Stimulated activated naive CD8-positive, alpha-beta T cell treated with anti-CD3 and anti-CD28 coated beads, Interleukin-15, Interleukin-2, amounts not matched to agents 100 ng/mL and 50 ng/mL, for 24 hours (primary cell): ENCODE results near the gene DOCK10.

ENCODE experiments used
- H3K27ac Mint-ChIP-seq: one replicate; pipeline ENCODE4 v1.8.0; 2021; ENCODE audit warnings: mild to moderate bottlenecking, mixed read lengths
- H3K27me3 Mint-ChIP-seq: one replicate; pipeline ENCODE4 v1.8.0; 2021; ENCODE audit warnings: mixed read lengths
- H3K36me3 Mint-ChIP-seq: one replicate; pipeline ENCODE4 v1.8.0; 2021; ENCODE audit warnings: low read depth, mixed read lengths
- H3K4me1 Mint-ChIP-seq: one replicate; pipeline ENCODE4 v1.8.0; 2021; ENCODE audit warnings: low read depth, mixed read lengths
- H3K4me3 Mint-ChIP-seq: one replicate; pipeline ENCODE4 v1.8.0; 2021; ENCODE audit warnings: mild to moderate bottlenecking, mixed read lengths
- H3K9me3 Mint-ChIP-seq: one replicate; pipeline ENCODE4 v1.8.0; 2021; ENCODE audit warnings: mixed read lengths

DOCK10 gene

GRCh38 chr2:224802407-224802806, 239.9 kb downstream of the DOCK10 start:
- Mint-ChIP-seq H3K36me3 (peaks cover 88% of the 10 kb centered on the region), H3K27me3 (no peaks in the 10 kb centered on the region), H3K4me1 (no peaks in the 10 kb centered on the region), H3K4me3 (no peak overlapping the region), H3K27ac (peak overlapping the region; percentile 55), H3K9me3 (no peaks in the 10 kb centered on the region)

- H3K9me3 Mint-ChIP-seq, result no peaks in the 10 kb centered on the region
- H3K4me3 Mint-ChIP-seq, result no peak overlapping the region
- H3K4me1 Mint-ChIP-seq, result no peaks in the 10 kb centered on the region
- no peaks in the 10 kb centered on the region for H3K27me3 Mint-ChIP-seq
- peak overlapping the region; percentile 36 for H3K27ac Mint-ChIP-seq
- peaks cover 90% of the 10 kb centered on the region for H3K36me3 Mint-ChIP-seq
Observed at GRCh38 chr2:224801360-224801759, 240.9 kb downstream of the DOCK10 start.

DNA sequence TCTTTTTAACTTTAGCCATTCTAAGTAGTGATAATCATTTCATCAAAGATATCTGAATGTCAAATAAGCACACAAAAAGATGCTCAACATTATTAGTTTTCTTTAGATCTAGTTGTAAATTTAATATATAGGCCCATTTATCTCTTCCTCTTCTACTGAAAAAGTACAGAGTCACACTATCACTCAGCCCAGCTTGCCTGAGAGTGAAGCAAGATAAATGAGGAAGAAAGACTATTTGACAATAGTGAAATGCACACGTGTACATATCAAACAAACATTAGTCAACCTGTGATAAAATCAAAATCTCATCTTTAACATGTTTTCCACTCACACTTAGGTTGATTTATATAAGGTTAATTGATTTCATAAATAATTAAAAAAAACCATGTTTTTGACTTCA, 242.6 kb downstream of the DOCK10 start:
- Mint-ChIP-seq H3K4me1 (no peaks in the 10 kb centered on the region), H3K36me3 (peaks cover 90% of the 10 kb centered on the region), H3K27me3 (no peaks in the 10 kb centered on the region), H3K4me3 (no peak overlapping the region), H3K9me3 (no peaks in the 10 kb centered on the region), H3K27ac (no peak overlapping the region)

DNA sequence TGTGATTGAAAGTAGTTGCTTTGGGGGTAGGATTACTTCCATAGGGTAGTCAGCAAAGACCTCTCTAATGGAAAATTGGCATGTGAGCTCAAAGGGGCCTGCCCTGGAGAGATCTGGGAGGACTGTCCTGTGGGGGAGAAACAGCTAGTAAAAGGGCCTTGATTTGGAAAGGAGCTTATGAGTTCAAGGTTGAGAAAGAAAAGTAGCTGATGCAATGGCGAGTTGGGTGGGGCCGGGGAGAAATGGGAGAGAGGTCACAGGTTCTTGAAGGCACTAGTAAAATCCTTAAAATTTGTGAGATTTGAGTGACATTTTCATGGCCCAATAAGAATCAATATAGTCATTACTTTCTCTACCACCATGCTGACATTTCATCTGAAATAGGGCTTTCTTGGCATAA, 244.1 kb downstream of the DOCK10 start:
- Mint-ChIP-seq H3K27ac (peak overlapping the region; percentile 79), H3K4me1 (no peaks in the 10 kb centered on the region), H3K27me3 (no peaks in the 10 kb centered on the region), H3K4me3 (no peak overlapping the region), H3K9me3 (no peaks in the 10 kb centered on the region), H3K36me3 (peaks cover 90% of the 10 kb centered on the region)

GRCh38 chr2:224796695-224797305, 245.5 kb downstream of the DOCK10 start:
- no peak overlapping the region for H3K27ac Mint-ChIP-seq
- no peaks in the 10 kb centered on the region for H3K9me3 Mint-ChIP-seq
- no peak overlapping the region for H3K4me3 Mint-ChIP-seq
- no peaks in the 10 kb centered on the region for H3K4me1 Mint-ChIP-seq
- peaks cover 84% of the 10 kb centered on the region for H3K36me3 Mint-ChIP-seq
- H3K27me3 Mint-ChIP-seq, result no peaks in the 10 kb centered on the region

DNA sequence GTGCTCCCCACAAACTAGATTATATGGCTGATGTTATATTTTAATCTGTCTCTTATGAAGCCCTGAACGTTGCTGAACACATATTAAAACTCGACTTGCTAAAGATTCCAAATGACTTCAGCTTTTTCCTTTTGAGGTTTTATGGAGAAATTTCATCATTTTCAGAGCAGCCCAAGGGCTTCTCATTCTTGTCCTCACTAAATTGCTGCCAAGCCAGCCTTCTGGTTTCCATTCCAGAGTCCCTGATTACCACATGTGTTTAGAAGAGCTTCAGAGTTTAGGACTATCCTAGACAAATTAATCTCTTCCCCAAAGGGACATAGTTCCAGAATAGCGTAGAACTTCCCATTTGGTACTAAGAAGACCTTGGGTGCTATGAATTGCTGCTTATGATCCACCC, 248.3 kb downstream of the DOCK10 start:
- peak overlapping the region; percentile 26 for H3K27ac Mint-ChIP-seq
- no peaks in the 10 kb centered on the region for H3K4me1 Mint-ChIP-seq
- H3K9me3 Mint-ChIP-seq, result no peaks in the 10 kb centered on the region
- peaks cover 80% of the 10 kb centered on the region for H3K36me3 Mint-ChIP-seq
- H3K4me3 Mint-ChIP-seq, result no peak overlapping the region
- no peaks in the 10 kb centered on the region for H3K27me3 Mint-ChIP-seq

DNA sequence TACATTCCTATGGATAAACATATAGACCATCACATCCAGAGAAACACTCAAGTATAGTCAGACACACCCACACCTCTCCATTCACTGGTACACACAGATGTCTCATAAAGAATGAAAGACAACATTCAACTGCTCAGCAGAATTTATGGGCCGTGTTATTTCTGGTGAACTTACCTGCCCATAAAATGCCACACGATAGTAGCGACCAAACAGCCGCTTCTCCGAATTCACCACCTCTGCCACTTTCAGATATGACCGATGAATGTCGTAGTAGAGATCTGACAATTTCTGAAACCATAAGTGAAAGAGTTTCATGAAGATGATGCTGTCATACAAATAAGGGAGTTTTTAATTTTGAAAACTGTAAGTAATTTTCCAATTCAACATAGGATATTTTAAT, 255.4 kb downstream of the DOCK10 start:
- peaks cover 73% of the 10 kb centered on the region for H3K36me3 Mint-ChIP-seq
- no peak overlapping the region for H3K4me3 Mint-ChIP-seq
- H3K9me3 Mint-ChIP-seq, result no peaks in the 10 kb centered on the region
- H3K27ac Mint-ChIP-seq, result peak overlapping the region; percentile 72
- H3K4me1 Mint-ChIP-seq, result peaks cover 7% of the 10 kb centered on the region
- H3K27me3 Mint-ChIP-seq, result no peaks in the 10 kb centered on the region

DNA sequence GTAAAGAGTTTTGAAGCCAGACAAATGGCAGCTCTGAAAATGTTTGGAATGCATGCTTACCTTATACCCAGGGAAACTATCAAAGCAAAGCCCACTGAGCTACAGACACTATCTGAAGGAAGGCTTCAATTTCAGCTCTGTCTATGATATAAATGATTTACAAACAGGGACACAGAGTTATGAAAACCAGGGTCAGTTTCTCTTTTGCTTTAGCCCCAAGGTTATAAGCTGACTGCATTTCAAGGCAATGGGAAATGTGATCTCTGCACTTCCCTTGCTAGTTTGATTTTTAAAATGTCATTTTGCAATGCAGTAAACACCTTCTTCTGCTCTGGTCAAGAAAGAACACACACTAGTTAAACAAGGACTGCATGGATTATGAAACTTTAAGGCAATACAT, 260.9 kb downstream of the DOCK10 start:
- Mint-ChIP-seq H3K36me3 (peaks cover 62% of the 10 kb centered on the region), H3K4me3 (no peak overlapping the region), H3K27me3 (no peaks in the 10 kb centered on the region), H3K4me1 (no peaks in the 10 kb centered on the region), H3K9me3 (no peaks in the 10 kb centered on the region), H3K27ac (peak overlapping the region; percentile 7)

DNA sequence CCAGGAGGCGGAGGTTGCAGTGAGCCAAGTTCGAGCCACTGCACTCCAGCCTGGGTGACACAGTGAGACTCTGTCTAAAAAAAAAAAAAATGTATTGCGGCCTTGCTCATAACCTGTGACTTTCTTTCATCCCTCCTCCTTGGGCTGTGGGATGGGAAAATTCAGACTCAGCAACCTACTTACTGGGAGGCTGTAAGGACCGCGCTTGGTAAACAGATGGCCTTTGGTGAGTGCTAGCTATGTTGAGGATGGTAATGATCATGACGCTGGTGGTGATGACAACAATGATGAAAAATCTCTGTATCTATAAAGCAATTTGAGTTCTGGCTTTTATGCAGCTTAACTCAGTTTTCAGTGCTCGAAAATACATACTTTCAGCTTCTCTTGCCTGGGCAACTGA, 261.4 kb downstream of the DOCK10 start:
- no peaks in the 10 kb centered on the region for H3K9me3 Mint-ChIP-seq
- H3K27ac Mint-ChIP-seq, result peak overlapping the region; percentile 58
- H3K27me3 Mint-ChIP-seq, result no peaks in the 10 kb centered on the region
- no peaks in the 10 kb centered on the region for H3K4me1 Mint-ChIP-seq
- no peak overlapping the region for H3K4me3 Mint-ChIP-seq
- peaks cover 65% of the 10 kb centered on the region for H3K36me3 Mint-ChIP-seq

DNA sequence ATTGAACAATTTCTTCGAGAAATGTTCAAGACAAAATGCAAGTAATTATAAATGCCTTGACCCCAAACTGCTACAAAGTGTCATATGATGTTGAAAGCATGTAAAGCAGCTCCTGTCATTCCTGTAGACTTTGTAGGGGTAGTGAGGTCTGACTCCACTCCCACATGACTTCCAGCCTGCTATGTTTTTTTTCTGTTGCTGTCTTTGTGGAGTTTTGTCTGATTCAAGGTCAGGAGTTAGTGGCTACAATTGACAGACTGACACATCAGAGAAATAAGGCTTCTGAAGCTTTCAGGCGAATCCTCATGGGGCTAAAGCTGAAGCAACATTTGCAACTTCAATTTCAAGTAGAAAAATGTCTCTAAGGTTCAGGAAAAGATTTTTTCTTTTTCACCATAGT, 262.2 kb downstream of the DOCK10 start:
- Mint-ChIP-seq H3K36me3 (peaks cover 64% of the 10 kb centered on the region), H3K9me3 (no peaks in the 10 kb centered on the region), H3K27ac (no peak overlapping the region), H3K4me3 (no peak overlapping the region), H3K4me1 (no peaks in the 10 kb centered on the region), H3K27me3 (no peaks in the 10 kb centered on the region)

DNA sequence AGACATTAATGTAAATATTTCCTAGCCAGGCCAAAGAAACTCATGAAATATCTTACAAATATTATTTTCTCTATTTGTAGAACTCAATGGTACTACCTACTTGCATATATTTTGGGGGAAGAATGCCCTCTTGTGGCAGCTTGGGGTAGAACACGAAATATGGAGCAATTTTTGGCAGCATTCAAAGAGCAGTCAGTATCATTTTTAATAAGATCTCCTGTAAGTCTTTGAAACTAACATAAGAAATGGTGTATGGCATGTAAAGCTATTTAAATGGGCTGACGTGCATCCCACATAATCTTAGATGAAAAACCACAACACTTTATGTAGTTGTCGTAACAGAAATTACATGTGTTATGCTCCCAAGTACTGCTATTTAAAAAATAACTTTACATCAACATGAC, 263.8 kb downstream of the DOCK10 start:
- H3K4me3 Mint-ChIP-seq, result no peak overlapping the region
- no peaks in the 10 kb centered on the region for H3K9me3 Mint-ChIP-seq
- no peak overlapping the region for H3K27ac Mint-ChIP-seq
- no peaks in the 10 kb centered on the region for H3K4me1 Mint-ChIP-seq
- H3K36me3 Mint-ChIP-seq, result peaks cover 63% of the 10 kb centered on the region
- H3K27me3 Mint-ChIP-seq, result no peaks in the 10 kb centered on the region

DNA sequence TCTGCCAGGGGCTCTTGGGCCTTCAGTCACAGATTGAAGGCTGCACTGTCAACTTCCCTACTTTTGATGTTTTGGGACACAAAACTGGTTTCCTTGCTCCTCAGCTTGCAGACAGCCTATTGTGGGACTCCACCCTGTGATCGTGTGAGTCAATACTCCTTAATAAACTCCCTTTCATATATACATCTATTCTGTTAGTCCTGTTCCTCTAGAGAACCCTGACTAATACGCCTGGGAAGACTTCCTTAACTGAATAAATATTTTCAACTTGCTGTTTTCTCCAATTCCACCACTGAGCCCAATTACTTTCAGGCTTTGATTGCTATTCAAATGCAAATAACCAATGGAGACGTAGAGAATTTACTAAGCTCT, 264.7 kb downstream of the DOCK10 start:
- H3K4me3 Mint-ChIP-seq, result no peak overlapping the region
- no peaks in the 10 kb centered on the region for H3K4me1 Mint-ChIP-seq
- no peaks in the 10 kb centered on the region for H3K27me3 Mint-ChIP-seq
- peak overlapping the region; percentile 28 for H3K27ac Mint-ChIP-seq
- H3K9me3 Mint-ChIP-seq, result no peaks in the 10 kb centered on the region
- H3K36me3 Mint-ChIP-seq, result peaks cover 65% of the 10 kb centered on the region

GRCh38 chr2:224776795-224777558, 265.3 kb downstream of the DOCK10 start:
- H3K27me3 Mint-ChIP-seq, result no peaks in the 10 kb centered on the region
- no peaks in the 10 kb centered on the region for H3K9me3 Mint-ChIP-seq
- peak overlapping the region; percentile 28 for H3K27ac Mint-ChIP-seq
- peaks cover 65% of the 10 kb centered on the region for H3K36me3 Mint-ChIP-seq
- no peaks in the 10 kb centered on the region for H3K4me1 Mint-ChIP-seq
- H3K4me3 Mint-ChIP-seq, result no peak overlapping the region

- Mint-ChIP-seq H3K36me3 (peaks cover 63% of the 10 kb centered on the region), H3K27me3 (no peaks in the 10 kb centered on the region), H3K4me3 (no peak overlapping the region), H3K27ac (no peak overlapping the region), H3K9me3 (no peaks in the 10 kb centered on the region), H3K4me1 (no peaks in the 10 kb centered on the region)
Observed at GRCh38 chr2:224775647-224776046, 266.6 kb downstream of the DOCK10 start.

DNA sequence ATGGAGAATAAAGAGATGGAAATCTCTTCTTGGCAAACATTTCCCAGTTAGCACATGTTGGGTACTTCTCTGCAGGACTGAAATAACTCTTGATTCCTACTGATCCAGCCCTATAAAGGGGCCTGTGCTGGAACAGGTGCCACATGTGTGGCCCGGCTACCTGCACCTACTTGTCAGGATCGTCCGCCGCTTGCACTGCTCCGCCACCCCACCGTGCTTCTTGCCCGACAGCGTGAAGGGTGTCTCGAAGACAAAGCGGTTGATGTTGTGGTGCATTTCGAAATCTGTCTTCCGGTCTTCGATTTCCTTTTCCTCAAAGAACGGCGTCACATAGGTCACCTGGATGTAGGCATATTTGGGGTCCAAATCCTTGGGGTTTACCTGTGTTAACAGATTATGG, 267.5 kb downstream of the DOCK10 start:
- H3K36me3 Mint-ChIP-seq, result peaks cover 72% of the 10 kb centered on the region
- H3K4me1 Mint-ChIP-seq, result no peaks in the 10 kb centered on the region

GRCh38 chr2:224772494-224772893, 269.8 kb downstream of the DOCK10 start:
- no peaks in the 10 kb centered on the region for H3K9me3 Mint-ChIP-seq
- no peaks in the 10 kb centered on the region for H3K4me1 Mint-ChIP-seq
- no peak overlapping the region for H3K27ac Mint-ChIP-seq
- H3K27me3 Mint-ChIP-seq, result no peaks in the 10 kb centered on the region
- H3K36me3 Mint-ChIP-seq, result peaks cover 85% of the 10 kb centered on the region
- no peak overlapping the region for H3K4me3 Mint-ChIP-seq

More for the DNA sequence above, 267.5 kb downstream of the DOCK10 start:
- no peak overlapping the region for H3K27ac Mint-ChIP-seq
- no peaks in the 10 kb centered on the region for H3K27me3 Mint-ChIP-seq
- no peak overlapping the region for H3K4me3 Mint-ChIP-seq
- H3K9me3 Mint-ChIP-seq, result no peaks in the 10 kb centered on the region
